ENCODE measurements around the gene WWOX.

DNA sequence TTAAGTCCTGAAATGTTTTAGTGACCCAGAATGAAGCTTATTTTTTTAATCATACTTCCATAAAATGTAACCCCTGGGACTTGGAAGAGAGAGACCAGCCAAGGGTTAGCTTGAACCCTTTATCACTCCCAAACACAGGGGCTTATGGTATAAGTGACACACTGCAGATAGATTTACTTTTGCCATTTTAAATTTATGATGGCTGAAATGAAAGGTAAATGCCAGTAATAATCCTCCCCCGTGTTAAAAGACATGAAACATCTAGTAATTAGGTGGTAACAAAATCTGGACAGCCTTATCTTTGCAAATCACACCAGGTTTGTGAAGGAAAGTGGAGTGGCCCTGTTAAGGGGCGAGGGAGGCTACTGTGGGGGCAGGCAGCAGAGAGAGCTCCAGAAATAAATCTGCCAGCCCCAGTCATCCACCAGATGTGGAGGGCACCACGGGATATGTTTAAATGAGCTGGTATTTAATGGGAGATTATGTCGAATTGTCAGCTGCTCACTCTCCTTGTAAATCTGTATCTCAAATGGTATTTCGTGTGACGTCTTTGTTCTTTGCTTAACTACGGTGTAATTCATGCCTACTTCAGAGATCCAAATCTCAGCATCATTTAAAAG, 326.5 kb downstream of the WWOX start:
- TF ChIP-seq YY1 (IDR thresholded peaks at IDR 0.05; ENCODE audit: insufficient read depth, insufficient read length) (no peak), SUZ12 (IDR thresholded peaks at IDR 0.05; ENCODE audit: extremely low read depth, insufficient read depth, insufficient read length) (no peak), ZNF274 (IDR thresholded peaks at IDR 0.05; ENCODE audit: low read depth, low read length) (no peak)

All from NT2/D1 (cell line).